ENCODE results near the gene IL11. TPM values are rescaled to one million over a fixed set of nuclear protein-coding genes. Genes with fewer than 3 reads are reported as not detected.
"Not testable (repeated sequence)": the region's sequence is repeated elsewhere in the genome, so short reads cannot be mapped to it uniquely, and the experiment has no call there.

The IL11 gene
- total RNA-seq, 2 donors from 2014 or later, result 0.92 TPM; not detected in 1

- H3K27ac ChIP-seq, result no peak overlapping the region
- peaks cover 18 to 23% of the 10 kb centered on the region in 2 donors for H3K4me1 ChIP-seq (ENCODE audit: control insufficient read depth in 1 of 2, low read depth in 2 of 2)
- H3K4me3 ChIP-seq, result no peak overlapping the region
- no peaks in the 10 kb centered on the region for H3K9me3 ChIP-seq
- no peaks in the 10 kb centered on the region for H3K27me3 ChIP-seq (replicated peaks; ENCODE audit: insufficient read depth)
- ATAC-seq (ENCODE audit: insufficient number of reproducible peaks, low FRiP score, low read depth), result no peak
- no peak for DNase-seq (ENCODE audit: low spot score)
- H3K36me3 ChIP-seq, result peaks cover 17% of the 10 kb centered on the region
- no peak for TF ChIP-seq CTCF (IDR thresholded peaks at IDR 0.05)
These were observed 35.4 kb upstream of the IL11 start for GRCh38 chr19:55405638-55406037.

DNA sequence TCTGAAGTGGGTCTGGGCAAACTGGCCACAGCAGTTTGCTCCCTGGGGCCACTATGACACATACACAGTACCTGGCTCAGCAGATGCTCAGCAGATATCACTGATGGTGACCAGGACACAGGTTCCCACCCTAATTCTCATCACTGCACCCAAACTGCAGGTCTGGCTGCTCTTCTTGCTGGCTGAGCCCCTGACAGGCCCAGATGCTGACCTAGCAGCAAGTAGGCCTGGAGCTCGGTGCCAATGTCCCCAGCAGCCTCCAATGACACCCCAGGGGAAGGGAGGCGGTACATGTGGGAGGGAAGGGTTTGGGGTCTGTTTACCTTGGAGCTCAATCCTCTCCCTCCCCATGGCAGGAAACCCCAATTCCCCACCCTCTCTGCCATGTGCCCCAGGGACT is 32.2 kb upstream of the IL11 start:
- Histone ChIP-seq H3K27me3 (replicated peaks; ENCODE audit: insufficient read depth) (no peaks in the 10 kb centered on the region), H3K36me3 (peaks cover 17% of the 10 kb centered on the region), H3K9me3 (no peaks in the 10 kb centered on the region), H3K4me3 (no peak overlapping the region), H3K4me1 (ENCODE audit: control insufficient read depth in 1 of 2, low read depth in 2 of 2) (peaks cover 15 to 18% of the 10 kb centered on the region in 2 donors), H3K27ac (no peak overlapping the region)
- ATAC-seq (ENCODE audit: insufficient number of reproducible peaks, low FRiP score, low read depth), result no peak
- no peak for TF ChIP-seq CTCF (IDR thresholded peaks at IDR 0.05)
- DNase-seq (ENCODE audit: low spot score), result no peak

- not testable (repeated sequence) for H3K9me3 ChIP-seq; H3K4me3 ChIP-seq; ATAC-seq (ENCODE audit: insufficient number of reproducible peaks, low FRiP score, low read depth); H3K27ac ChIP-seq; H3K27me3 ChIP-seq (replicated peaks; ENCODE audit: insufficient read depth); DNase-seq (ENCODE audit: low spot score)
- H3K36me3 ChIP-seq, result peaks cover 17% of the 10 kb centered on the region
- H3K4me1 ChIP-seq (ENCODE audit: control insufficient read depth in 1 of 2, low read depth in 2 of 2), result peaks cover 8 to 12% of the 10 kb centered on the region in 2 donors
These were observed 31.1 kb upstream of the IL11 start for GRCh38 chr19:55401390-55401789.

DNA sequence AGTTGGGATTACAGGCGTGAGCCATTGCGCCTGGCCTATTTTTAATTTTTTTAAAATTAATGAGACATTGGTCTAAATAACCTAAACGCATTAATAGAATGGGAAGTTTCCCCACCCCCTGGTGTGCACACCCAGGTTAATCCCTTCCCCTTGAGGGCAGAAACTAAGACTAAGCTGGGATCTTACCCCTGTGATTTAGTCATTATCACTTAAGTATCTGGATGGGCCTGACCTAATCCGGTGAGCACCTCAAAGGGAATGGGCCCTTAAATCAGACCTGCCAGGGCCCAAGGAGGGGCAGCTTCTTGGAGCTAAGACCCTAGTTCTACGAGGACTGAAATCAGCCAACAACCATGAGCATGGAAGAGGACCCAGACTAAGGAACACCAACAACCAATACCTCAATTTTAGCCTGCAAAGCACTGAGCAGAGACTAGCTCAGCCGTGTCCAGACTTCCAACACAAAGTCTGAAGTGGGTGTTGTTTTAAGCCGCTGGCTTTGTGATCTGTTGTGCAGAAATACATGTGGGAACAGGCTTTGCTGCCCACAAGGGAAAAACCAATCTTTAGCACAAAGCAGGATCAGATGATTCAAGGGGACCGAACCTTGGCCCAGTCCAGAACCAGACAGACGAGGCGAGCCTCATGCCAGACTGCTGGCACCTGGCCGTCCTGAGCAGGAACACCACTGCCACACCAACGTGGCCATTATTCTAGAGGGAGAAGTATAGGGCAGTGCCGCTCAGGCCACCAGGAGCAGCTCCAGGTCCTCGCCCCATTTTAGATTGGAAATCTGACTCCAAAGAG is 30.2 kb upstream of the IL11 start:
- Histone ChIP-seq H3K4me3 (no peak overlapping the region), H3K36me3 (peaks cover 17% of the 10 kb centered on the region), H3K27me3 (replicated peaks; ENCODE audit: insufficient read depth) (no peaks in the 10 kb centered on the region), H3K4me1 (ENCODE audit: control insufficient read depth in 1 of 2, low read depth in 2 of 2) (peaks cover 0 to 3% of the 10 kb centered on the region in 2 donors), H3K27ac (no peak overlapping the region), H3K9me3 (no peaks in the 10 kb centered on the region)
- no peak for DNase-seq (ENCODE audit: low spot score)
- ATAC-seq (ENCODE audit: insufficient number of reproducible peaks, low FRiP score, low read depth), result no peak
- TF ChIP-seq CTCF (IDR thresholded peaks at IDR 0.05), result no peak

GRCh38 chr19:55398200-55398925 is 28.1 kb upstream of the IL11 start:
- no peaks in the 10 kb centered on the region for H3K27me3 ChIP-seq (replicated peaks; ENCODE audit: insufficient read depth)
- TF ChIP-seq CTCF (IDR thresholded peaks at IDR 0.05), result no peak

More at GRCh38 chr19:55398200-55398925, 28.1 kb upstream of the IL11 start:
- no peak for DNase-seq (ENCODE audit: low spot score)
- H3K9me3 ChIP-seq, result no peaks in the 10 kb centered on the region
- ATAC-seq (ENCODE audit: insufficient number of reproducible peaks, low FRiP score, low read depth), result no peak
- H3K36me3 ChIP-seq, result peaks cover 16% of the 10 kb centered on the region
- no peaks in the 10 kb centered on the region for H3K4me1 ChIP-seq (ENCODE audit: control insufficient read depth in 1 of 2, low read depth in 2 of 2)
- H3K4me3 ChIP-seq, result no peak overlapping the region
- H3K27ac ChIP-seq, result no peak overlapping the region

Data from thoracic aorta (tissue), 2 donors.